Mucosa of descending colon (tissue), 3 donors: ENCODE data around the gene OCA2. TPM values are rescaled to one million over a fixed set of nuclear protein-coding genes. Genes with fewer than 3 reads are reported as not detected.
"Not testable (repeated sequence)": the region's sequence is repeated elsewhere in the genome, so short reads cannot be mapped to it uniquely, and the experiment has no call there.

Experiments used
- ATAC-seq: fragments of 200-7000 bp; cut with Tn5 transposase; one replicate; pipeline ENCODE4 v1.9.1; 2020; ENCODE audit warnings: mild to moderate bottlenecking, moderate library complexity
- DNase-seq, 3 donors: peaks; one replicate each; pipeline ENCODE4 v3.0.0-alpha.2; 2020
- H3K36me3 ChIP-seq: fragments of 200-600 bp; one replicate; pipeline ENCODE4 v1.8.0; 2021; ENCODE audit warnings: low read depth, mild to moderate bottlenecking
- H3K4me1 ChIP-seq: fragments of 200-600 bp; one replicate; pipeline ENCODE4 v1.8.0; 2021; ENCODE audit warnings: low read depth, mild to moderate bottlenecking
- H3K4me3 ChIP-seq: fragments of 200-600 bp; one replicate; pipeline ENCODE4 v1.8.0; 2021; ENCODE audit warnings: mild to moderate bottlenecking
- H3K9me3 ChIP-seq: fragments of 200-600 bp; one replicate; pipeline ENCODE4 v1.8.0; 2021; ENCODE audit warnings: mild to moderate bottlenecking
- CTCF ChIP-seq: fragments of 200-600 bp; IDR thresholded peaks from one replicate; pipeline ENCODE4 v1.8.0; 2022; ENCODE audit warnings: antibody characterized with exemption, mild to moderate bottlenecking
- intact Hi-C, 2 donors: fragments of 100-400 bp; cut with DNase I in 1 of 2; cut with micrococcal nuclease in 1 of 2; formaldehyde crosslinking; loops; one replicate each; pipeline versions ENCODE4 v1.11.0 to v1.11.1; 2022; cut with DNase I, micrococcal nuclease
- long read RNA-seq, 2 donors: library from polyadenylated mRNA; unstranded; transcript quantifications; one replicate each; pipeline ENCODE4 v2.0.0, GENCODE V29; 2019 to 2021
- total RNA-seq, 3 donors: library from RNA; stranded (reverse); fragmentation: NEBNext Ultra II Directional in 2 of 3; extraction: Animal tissue kit (Norgen Biotek cat#: 25700) in 2 of 3; gene quantifications; one replicate each; pipeline versions ENCODE4 v1.2.1 to v1.2.4, GENCODE V29; 2021 to 2023
- donor health status: DM: no; HTN: no; CAD: no; lungs with moderate emphysema.
- donor health status: DM: no; HTN: no; CAD: no.
- donor health status: DM: no; HTN: yes; CAD: no.

OCA2 gene
- total RNA-seq: under 1 TPM in 2 of 3 donors, not detected in 1; 0.22 to 0.32 TPM
- long read RNA-seq, donor 1: 0 reads
- long read RNA-seq, donor 2: 0 reads

DNA sequence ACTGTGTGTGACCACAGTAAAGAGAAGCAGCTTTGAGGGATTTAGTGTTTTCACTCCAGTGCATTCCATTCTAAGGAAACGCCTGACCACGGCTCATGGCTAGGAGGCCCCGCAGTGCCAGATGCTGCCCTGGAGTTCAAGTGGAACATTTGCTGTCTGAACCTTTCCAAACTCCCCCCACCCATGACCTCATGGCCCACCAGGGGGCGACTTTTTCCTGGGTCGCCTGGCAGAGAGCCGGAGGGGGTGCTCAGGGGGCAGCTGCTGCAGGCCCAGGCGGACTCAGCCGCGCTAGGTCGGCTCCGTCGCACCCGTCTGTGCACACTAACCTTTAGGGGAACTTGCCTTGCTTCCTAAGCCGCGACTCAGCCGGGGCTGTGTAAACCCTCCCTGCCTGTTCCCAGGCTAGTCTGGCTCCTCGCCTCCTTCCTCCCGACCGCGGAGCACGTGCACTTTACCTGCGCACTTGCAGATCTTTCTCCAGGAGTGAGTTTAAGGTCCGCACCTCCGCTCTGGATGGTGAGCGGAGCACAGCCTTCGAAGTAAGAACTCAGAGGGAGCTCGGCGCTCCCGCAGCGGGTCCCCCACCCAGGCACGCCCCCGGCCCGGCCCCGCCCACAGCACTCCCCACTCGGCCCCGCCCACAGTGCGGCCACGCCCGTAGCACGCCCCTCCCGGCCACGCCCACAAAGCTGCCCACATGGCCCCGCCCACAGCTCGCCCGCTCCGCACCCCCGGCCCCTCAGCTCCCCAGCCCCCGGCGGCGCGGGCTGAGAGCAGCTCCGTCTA lies at the start of gene OCA2:
TSS of gene OCA2 (minus strand) at position 550 of the 789 bp plus-strand sequence. CDS start 17,441 bp downstream, outside the sequence.
- H3K36me3 ChIP-seq: no peaks in the 10 kb centered on the region
- no peaks in the 10 kb centered on the region for H3K9me3 ChIP-seq
- DNase-seq (peak in 2 of 3 donors; percentile 66 to 76), ATAC-seq (peak; percentile 9)
- H3K4me3 ChIP-seq: no peak within 1 kb of the TSS
- peaks cover 33% of the 10 kb centered on the region for H3K4me1 ChIP-seq
- intact Hi-C loops: no loop called here
- TF ChIP-seq CTCF: no peak

- Histone ChIP-seq H3K9me3 (peaks cover 12% of the 10 kb centered on the region), H3K4me3 (no peak overlapping the region), H3K4me1 (no peaks in the 10 kb centered on the region), H3K36me3 (no peaks in the 10 kb centered on the region)
- ATAC-seq (no peak), DNase-seq (no peak)
- intact Hi-C loops: no loop called here
- TF ChIP-seq CTCF: no peak
These were observed 48.7 kb upstream of the OCA2 start for GRCh38 chr15:28147801-28148200.

- ATAC-seq, H3K9me3 ChIP-seq, H3K4me1 ChIP-seq, DNase-seq, intact Hi-C loops, H3K4me3 ChIP-seq, H3K36me3 ChIP-seq: not testable (repeated sequence)
These were observed 46.3 kb upstream of the OCA2 start for GRCh38 chr15:28145419-28145818.

- H3K4me3 ChIP-seq: no peak overlapping the region
- no peak for ATAC-seq
- intact Hi-C loops: no loop called here
- TF ChIP-seq CTCF: no peak
- no peak for DNase-seq
- H3K4me1 ChIP-seq: no peaks in the 10 kb centered on the region
- peaks cover 4% of the 10 kb centered on the region for H3K36me3 ChIP-seq
- no peaks in the 10 kb centered on the region for H3K9me3 ChIP-seq
These were observed 40.9 kb upstream of the OCA2 start for GRCh38 chr15:28140062-28140461.

GRCh38 chr15:28137408-28138039 lies 38.4 kb upstream of the OCA2 start:
- H3K36me3 ChIP-seq, ATAC-seq, H3K9me3 ChIP-seq, H3K4me1 ChIP-seq, H3K4me3 ChIP-seq, intact Hi-C loops, DNase-seq: not testable (repeated sequence)

DNA sequence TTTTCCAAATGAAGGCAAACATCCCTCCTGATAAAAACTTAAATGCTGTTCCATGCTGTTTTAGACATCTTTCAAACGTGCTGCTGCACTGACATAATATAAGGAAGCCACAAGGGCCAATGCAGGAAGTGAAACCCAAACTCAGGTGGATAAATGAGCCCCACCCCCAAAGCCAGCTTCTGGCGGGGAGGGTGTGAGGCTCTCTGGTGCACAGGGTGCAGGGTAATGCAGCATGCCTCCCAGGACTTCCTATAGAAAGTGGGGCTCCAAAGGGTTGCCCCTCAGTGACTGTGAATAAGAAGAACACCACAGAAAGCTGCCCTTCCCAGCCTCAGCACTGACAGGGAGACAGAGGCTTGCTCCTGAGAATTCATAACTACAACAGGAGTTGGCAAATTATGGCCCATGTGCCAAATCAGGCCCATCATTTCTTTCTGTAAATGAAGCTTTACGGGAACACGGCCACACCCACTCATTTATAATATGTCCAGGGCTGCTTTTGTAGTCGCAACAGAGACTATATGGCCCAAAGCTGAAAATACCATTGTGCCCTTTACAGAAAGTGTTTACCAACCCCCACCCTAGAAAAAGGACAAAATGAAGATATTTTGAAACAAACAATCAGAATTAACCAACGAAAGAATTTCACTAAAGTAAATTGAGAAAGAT lies 37.3 kb upstream of the OCA2 start:
- DNase-seq, intact Hi-C loops, H3K4me1 ChIP-seq, H3K36me3 ChIP-seq, H3K9me3 ChIP-seq, H3K4me3 ChIP-seq: not testable (repeated sequence)
- peak; percentile 83 for ATAC-seq

DNA sequence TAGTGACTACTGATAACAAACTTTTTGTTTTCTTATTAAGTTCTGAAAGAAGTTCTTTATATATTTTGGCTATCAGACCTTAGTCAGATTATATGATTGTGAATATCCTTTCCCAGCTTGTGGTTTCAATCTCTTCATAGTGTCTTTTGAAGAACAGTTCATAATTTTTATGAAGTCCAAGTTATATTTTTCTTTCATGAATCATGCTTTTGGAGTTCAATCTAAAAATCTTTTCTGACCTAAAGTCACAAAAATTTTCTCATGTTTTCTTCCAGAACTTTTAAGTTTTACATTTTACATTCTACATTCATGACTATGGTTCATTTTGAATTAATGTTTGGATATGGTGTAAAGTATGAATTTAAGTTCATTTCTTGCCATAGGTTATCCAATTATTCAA lies 34.2 kb upstream of the OCA2 start:
- ATAC-seq (no peak), DNase-seq (no peak)
- Histone ChIP-seq H3K4me3 (no peak overlapping the region), H3K9me3 (no peaks in the 10 kb centered on the region), H3K36me3 (no peaks in the 10 kb centered on the region), H3K4me1 (no peaks in the 10 kb centered on the region)
- intact Hi-C loops: no loop called here
- no peak for TF ChIP-seq CTCF
